NCI-H1092 (cell line): ENCODE measurements around the gene ANKS4B.
"Not testable (repeated sequence)": the region's sequence is repeated elsewhere in the genome, so short reads cannot be mapped to it uniquely, and the experiment has no call there.

Experiments used
- DNase-seq: peaks from one replicate; lab custom pipeline; 2025; lab: John Stamatoyannopoulos, UW

Gene ANKS4B, protein sequence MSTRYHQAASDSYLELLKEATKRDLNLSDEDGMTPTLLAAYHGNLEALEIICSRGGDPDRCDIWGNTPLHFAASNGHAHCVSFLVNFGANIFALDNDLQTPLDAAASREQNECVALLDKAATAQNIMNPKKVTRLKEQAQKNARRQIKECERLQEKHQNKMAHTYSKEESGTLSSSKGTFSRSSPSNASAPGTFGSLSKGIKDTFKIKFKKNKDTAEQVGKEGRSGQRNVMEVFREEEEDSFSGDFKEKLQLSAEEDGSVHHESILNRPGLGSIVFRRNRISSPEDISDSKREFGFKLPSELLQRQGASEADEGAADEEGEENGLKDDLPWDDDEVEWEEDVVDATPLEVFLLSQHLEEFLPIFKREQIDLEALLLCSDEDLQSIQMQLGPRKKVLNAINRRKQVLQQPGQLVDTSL

DNA sequence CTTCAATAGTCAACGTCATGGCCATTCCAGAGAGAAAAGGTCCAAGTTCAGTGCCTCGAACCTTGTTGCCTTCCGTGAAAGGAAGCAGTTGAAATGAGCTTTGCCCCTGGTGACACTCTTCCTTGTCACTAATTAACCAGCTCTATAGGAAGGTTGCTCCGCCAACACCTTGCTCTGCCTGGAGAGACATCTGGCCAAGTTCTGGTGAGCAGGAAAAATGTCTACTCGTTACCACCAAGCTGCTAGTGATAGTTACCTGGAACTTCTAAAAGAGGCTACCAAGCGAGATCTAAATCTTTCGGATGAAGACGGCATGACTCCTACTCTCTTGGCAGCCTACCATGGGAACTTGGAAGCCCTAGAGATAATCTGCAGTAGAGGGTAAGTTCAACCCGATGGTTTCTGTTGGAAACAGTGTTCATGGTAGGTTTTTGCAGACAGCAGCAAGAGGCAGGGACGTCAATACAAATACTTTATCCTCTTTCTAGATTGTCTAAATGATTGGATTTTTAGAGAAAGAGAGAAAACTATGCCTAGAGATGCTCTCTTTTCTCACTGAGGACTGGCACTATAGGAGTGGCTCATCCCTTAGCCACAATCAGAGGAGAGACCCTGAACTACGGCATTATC is at the start of gene ANKS4B:
Gene ANKS4B (plus strand): TSS at position 179 of the 630 bp plus-strand sequence. CDS start 39 bp downstream, at position 218.
- no peak for DNase-seq

DNA sequence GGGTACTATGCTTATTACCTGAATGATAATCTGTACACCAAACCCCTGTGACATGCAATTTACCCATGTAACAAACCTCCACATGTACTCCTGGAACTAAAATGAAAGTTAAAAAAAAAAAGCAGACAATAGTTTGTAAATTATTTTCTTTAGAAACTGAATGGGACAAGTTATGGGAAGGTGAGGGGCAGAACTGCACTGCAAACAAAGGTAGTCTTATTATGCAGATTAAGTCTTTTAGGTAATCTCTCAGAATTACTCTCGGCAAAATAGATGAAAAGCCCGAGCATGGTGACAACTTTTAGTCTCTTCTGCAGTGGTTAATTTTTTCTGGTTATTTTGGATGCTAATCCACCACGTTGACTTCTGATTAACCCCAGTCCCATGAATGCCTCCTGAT is 49.5 kb upstream of the ANKS4B start:
- DNase-seq, result no peak

DNA sequence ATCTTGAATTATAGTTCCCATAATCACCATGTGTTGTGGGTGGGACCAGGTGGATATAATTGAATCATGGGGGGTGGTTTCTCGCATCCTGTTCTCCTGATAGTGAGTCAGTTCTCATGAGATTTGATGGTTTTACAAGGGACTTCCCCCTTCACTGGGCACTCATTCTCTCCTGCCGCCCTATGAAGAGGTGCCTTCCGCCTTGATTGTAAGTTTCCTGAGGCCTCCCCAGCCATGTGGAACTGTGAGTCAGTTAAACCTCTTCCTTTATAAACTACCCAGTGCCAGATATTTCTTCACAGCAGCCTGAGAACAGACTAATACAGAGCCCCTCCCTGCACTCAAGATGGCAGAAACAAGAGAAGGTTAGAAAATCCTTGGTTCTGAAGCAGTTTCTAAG is 48.7 kb upstream of the ANKS4B start:
- no peak for DNase-seq

DNA sequence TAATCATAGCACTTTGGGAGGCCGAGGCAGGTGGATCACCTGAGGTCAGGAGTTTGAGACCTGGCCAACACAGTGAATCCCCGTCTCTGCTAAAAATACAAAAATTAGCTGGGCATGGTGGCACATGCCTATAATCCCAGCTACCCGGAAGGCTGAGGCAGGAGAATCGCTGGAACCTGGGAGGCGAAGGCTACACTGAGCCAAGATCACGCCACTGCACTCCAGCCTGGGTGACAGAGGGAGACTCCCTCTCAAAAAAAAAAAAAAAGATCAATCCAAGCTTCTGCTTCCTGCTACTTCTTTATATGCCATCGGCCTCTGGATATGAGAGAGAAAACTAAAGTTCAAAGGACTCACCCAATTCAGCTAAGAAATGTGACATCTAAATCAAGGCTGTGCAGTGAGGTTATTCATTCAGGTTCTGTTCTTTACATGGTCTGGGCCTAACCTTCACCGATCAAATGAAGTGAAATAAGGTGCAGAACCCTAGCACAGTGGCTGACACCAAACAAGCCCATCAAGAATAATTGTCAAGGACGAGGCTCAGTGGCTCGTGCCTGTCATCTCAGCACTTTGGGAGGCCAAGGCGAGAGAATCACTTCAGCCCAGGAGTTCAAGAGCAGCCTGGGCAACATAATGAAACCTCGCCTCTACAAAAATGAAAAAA is 47.7 kb upstream of the ANKS4B start:
- DNase-seq, result no peak

DNA sequence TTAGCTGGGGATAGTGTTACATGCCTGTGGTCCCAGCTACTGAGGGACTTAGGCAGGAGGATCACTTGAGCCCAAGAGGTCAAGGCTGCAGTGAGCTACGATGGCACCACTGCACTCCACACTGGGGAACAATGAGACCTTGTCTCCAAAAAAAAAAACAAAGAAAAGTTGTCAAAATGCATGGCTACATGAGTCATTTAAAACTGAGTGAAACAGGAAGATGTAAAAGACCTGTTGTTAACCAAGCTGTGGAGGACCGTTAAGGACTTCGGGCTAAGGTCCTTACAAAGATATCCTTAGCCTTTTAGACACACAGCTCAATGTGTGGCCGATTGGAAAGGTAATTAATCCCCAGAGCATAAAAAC is 47.2 kb upstream of the ANKS4B start:
- DNase-seq, result no peak

DNA sequence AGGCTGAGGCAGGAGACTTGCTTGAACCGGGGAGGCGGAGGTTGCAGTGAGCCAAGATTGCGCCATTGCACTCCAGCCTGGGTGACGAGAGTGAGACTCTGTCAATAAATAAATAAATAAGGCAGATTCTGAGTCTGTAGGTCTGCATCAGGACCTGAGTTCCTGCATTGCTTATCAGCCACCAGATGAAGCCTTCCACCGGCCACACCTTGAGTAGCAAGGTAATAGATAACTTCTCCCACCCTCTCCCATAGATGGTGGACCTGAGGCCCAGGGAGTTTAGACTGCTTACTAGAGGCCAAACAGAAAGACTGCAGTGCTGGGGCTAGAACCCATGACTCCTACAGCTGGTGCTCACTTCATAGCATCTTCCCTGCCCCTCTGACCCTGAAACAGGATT is 44.2 kb upstream of the ANKS4B start:
- DNase-seq, result no peak

DNA sequence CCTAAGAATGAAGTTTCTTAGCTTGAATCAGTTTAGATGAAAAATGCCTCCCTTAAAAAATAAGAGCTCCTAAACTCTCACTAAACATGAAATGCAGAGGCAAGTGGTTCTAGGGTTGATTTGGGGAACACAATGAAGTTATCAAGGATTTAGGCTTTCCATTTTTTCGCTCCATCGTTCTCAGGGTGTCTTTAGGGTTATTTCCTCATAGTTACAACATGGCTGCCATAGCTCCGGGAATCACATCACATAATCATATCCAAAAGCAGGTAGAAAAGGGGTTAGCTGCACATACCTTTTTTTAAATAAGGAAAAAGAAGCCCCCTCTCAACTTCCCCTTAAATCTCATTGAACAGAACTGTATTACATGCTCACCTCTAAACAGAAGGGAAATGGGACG is 43.5 kb upstream of the ANKS4B start:
- DNase-seq, result no peak

DNA sequence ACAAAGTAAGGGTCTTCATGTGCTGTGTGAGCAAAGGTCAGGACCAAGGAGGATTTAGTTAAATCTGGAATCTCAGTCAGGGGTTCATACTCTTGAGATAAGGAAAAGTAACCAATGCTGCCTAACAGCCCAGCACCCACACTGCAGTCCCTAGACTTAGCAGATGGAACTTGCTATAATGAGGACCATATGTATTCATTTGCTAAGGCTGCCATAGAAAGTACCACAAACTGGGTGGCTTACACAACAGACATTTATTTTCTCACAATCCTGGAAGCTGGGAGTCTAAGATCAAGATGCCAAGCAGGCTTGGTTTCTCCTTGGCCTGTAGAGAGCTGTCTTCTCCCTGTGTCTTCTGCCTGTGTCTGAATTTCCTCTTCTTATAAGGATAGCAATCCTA is 42.9 kb upstream of the ANKS4B start:
- DNase-seq, result no peak

DNA sequence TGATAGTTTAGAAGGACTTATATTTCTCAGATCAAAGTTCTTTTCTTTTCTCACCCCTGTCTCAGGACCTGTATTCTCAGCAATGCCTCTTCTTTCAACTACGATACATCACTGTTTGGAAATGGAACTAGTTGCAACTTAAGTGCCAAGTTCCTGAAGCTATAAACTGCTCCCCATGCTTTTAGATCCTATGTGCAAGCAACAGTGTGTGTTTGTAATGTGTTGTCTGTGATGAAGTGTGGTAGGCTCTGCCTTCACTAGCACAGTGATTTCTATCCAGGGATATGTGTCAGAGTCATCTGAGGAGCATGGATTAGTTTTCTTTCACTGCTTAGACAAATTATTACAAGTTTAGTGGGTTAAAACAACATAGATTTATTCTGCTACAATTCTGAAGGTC is 40.5 kb upstream of the ANKS4B start:
- no peak for DNase-seq

DNA sequence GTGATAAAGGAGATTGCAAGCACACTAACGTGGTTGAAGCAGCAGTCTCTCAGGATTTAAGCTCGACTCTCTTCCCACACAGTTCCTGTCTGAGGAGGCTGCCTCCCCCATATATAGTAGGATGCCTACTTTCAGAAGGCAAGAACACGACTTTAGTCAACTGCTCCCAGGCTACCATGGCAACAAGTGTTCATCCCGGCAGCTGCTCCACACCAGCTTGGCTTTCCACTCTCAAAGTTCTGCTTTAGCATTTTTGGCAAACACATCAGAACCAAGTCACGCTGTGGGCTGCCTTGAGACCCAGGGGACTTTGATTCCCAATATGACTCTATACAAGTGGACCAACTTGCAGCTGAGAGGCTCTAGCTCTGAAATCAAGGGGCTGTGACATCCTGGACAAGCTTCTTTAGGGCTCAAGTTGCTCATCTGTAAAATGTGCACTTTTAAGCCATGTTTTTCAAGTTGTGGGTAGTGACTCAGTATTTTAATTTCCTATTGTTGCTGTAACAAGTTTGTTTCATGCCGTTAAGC is 38.7 kb upstream of the ANKS4B start:
- DNase-seq, result no peak

DNA sequence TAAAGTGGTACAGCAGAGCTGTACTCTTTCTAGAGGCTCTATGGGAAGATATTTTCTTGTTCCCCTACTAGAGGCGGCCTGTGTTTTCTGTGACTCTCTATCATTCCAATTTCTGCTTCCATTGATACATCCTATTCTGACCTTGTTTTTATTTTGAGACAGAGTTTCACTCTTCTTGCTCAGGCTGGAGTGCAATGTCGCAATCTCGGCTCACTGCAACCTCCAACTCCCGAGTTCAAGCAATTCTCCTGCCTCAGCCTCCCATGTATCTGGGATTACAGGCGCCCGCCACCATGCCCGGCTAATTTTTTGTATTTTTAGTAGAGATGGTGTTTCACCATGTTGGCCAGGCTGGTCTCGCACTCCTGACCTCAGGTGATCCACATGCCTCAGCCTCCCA is 38.2 kb upstream of the ANKS4B start:
- not testable (repeated sequence) for DNase-seq

DNA sequence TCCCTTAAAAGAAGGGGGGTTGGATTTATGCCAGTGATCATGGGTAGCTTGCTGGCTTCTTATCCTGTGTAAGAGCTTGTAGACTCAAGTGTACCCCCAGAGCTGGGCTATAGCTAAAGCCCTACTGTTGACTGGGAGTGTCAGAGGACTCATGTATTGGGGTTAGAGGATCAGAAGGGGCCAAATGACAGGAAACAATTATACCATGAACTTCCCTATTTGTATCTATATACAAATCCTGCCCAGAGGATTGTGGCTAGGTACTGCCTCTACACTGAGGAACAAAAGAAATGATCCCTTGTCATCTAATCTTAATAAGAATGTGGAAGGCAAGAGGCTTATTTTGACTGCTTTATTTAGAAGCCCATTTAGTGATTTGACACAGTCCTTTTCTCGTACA is 36.4 kb upstream of the ANKS4B start:
- no peak for DNase-seq

DNA sequence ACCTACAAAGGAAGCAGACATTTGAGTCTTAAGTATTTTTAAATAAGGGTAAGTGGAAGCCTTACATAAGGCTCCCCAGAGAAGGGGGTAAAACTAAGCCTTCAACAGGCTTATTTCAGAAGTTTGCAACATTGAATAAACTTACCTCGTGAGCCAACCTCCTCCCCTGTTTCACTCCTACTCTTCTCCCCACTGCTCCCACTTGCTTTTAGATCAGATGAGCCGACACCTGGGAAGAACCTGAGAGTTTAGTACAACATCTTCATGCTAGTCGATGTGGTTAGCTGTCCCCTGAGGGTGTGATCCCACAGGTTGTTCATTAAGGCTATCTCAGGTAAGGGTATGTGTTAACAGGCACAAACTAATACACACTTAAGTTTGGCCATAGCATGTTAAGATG is 35.9 kb upstream of the ANKS4B start:
- no peak for DNase-seq

DNA sequence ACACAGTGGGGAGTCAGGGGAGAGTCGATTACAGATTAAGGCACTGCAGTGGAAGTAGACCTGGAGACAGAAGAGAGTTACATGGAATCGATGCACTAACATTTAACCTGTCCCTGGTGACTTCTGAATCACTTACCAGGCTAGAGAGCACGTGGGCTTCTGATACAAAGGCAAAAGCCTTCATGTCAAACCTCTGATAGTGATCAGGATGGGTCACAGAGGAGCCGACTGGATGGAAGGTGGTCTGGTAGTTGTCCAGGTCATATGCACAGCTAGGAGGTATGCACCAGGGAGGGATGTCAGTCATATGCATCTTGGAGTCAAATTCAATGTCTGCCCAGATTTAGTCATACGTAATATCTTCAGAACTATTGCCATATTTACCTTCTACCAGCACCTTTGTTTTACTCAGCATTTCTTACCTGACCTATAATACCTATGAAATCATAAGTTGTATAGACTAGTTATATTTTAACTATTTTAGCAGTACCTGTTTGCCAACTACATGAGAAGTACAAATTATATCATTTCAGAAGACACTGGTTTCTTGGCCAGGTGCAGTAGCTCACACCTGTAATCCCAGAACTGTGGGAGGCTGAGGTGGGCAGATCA is 33.8 kb upstream of the ANKS4B start:
- no peak for DNase-seq

DNA sequence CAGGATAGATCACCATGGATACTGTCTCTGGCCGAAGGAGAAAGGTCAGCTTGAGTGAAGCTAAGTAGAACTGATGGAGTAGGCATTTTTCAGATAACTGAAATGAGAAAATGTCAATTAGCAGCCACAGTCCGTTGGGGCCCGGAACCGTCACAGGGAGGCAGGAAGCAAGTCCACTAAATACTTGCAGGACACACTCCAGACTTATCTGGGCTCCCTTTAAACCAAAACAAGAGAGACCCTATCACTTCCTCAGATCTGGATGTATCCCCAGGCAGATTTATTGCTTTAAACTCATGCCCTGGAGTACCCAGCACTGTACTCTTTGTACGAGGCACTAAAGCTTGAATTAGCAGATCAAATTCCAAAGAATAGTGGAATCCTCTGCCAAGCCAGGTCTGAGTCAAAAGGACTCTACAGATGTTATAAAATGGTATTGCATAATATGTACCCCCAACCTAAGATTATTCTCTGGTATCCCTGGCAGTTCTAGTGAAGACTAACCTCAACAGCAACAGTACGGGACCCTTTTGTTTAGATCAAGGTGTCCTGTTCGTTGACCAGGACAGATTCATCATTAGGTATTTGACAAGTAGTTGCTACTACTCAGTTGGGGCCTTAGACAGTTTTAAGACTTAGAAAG is 30.2 kb upstream of the ANKS4B start:
- DNase-seq, result no peak

DNA sequence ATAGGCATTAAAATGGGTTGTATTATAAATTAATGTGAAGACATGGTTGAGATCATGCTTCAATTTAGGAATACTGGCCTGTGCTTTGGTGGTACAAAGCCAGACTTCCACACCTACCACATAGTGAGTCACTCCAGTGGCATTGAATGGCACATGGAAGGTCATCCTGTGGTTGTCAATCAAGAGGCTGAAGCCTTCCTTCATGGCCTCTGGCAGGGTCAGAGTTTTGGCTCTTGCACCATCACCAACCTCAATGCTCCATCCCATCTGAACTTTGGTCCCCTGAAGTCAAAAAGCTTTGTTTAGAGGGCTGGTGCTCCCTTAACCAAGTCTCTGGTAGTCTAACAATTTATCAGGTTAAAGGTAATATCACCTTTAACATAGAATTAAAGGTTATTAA is 28.2 kb upstream of the ANKS4B start:
- no peak for DNase-seq

DNA sequence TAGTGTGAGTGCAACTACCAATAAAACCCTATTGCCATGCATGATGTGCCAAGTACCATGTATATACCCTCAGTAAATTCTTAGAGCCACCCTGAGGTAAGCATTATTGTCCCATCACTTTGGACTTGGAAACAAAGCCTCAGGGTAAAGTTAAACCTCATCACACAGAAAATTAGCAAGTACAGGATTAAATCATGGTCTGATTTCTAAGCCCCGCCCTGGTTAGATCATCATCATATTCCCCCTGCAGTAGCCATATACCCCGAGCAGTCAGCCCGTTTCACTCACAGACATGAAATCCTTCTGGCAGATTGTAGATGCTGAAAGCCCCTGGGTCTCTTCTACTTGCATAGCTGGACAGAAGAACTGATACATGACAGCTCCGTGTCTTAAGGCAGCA is 26.9 kb upstream of the ANKS4B start:
- DNase-seq, result no peak

DNA sequence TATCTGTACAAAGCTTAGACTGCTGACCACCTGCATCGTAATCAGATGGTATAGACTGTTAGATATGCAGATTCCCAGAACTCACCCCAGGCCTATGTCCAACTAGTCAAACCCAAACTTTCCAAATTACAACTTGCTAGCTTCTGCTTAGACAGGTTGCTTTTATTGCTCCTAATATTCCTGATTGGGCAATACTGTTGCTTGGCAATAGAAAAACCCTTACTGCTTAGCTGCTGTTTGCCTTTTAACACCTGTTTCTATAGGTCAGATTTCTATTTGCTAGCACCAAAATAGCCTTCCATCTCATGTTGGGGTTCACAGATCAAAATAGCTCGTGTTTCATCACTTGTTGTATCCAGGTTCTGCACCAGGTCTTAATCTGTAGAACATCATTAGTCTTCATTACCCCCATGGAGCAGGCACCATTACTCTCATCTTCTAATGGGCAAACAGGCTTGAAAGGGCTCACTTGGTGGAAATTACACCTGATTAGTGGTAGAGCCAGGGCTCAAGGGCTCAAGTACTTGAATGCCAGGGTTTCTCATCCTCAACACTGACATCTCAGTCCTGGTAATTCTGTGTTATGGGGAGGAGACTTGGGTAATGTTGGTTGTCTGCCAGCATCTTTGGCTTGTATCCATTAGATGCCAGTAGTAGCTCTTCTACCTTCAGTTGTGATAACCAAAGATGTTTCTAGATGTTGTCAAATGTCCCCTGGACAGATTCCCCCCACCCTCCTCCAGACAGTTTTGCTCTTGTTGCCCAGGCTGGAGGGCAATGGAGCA is 24.9 kb upstream of the ANKS4B start:
- no peak for DNase-seq

DNA sequence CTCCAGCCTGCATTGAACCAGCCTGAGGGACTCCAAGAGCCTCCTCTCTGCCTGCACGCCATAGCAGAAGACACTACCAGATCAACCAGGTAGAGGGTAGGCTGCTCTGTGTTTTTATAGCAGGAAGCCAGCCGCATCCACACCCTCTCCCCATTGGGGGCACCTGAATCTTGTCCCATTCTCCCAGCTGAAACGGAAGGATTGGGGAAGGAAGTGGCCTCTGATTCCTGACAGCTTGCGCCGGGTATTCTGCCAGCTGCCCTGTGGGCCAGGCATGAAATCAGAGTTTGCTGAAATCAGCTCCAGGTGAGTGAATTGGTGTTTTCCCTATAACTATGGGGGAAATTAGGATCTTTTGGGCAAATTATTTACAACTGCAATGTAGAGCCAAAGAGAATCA is 22.0 kb upstream of the ANKS4B start, which contains the start of gene ZP2:
Gene ZP2 (minus strand): TSS at position 89 of the 400 bp plus-strand sequence. CDS start 27 bp downstream, at position 62.
- DNase-seq, result no peak

DNA sequence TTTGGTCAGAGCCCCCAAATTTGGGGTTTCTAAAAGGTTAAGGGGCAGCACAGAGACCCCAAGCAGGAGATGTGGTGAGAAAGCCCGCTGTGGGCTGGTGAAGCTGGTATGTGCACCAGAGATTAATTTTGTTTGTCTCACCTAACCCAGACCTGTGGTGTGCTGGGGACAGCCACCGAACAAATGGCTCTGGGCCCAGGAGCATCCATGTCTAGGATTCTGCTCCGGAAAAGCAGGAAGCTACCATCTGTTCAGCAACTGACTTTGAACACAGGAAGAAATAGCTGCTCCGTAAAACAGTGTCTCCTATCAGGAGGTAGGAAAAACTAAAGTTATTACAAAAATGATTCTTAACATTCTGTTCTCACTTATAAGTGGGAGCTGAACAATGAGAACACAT is 19.4 kb upstream of the ANKS4B start:
- no peak for DNase-seq

DNA sequence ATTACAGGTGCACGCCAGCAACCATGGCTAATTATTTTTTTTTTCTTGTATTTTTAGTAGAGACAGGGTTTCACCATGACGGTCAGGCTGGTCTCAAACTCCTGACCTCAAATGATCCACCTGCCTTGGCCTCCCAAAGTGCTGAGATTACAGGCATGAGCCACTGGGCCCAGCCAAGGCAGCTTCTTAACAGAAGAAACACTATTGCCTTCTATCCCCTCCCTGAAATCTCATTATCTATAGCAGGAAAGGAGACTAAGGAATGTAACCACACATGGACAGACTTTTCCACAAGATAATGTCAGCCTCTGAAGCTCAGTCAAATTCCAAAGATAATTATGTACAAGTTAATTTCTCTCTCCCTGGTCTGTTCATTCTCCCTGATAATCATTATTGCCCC is 16.4 kb upstream of the ANKS4B start:
- DNase-seq, result no peak
